ENCODE measurements around the gene CASZ1. TPM values are rescaled to one million over a fixed set of nuclear protein-coding genes. Genes with fewer than 3 reads are reported as not detected.

CASZ1 gene
- polyA plus RNA-seq, 6 donors from 2014 or later = 2.6 to 5.6 (median 3.8) TPM

- no peak overlapping the region for H3K4me3 Mint-ChIP-seq
- ATAC-seq (ENCODE audit: low read depth in 2 of 2) = no peak
- peaks cover 7 to 9% (median 7%) of the 10 kb centered on the region in 3 donors for H3K4me1 Mint-ChIP-seq
- no peak for DNase-seq
- H3K27ac Mint-ChIP-seq = no peak overlapping the region
- peaks cover 6 to 51% (median 40%) of the 10 kb centered on the region in 3 donors for H3K27me3 Mint-ChIP-seq
- H3K9me3 Mint-ChIP-seq = no peaks in the 10 kb centered on the region
- H3K36me3 Mint-ChIP-seq = no peaks in the 10 kb centered on the region
Observed at GRCh38 chr1:10712568-10713362, 83.7 kb downstream of the CASZ1 start.

- Mint-ChIP-seq H3K27me3 (peaks cover 10 to 60% (median 29%) of the 10 kb centered on the region in 3 donors), H3K4me1 (peaks cover 0 to 4% (median 0%) of the 10 kb centered on the region in 3 donors), H3K9me3 (no peaks in the 10 kb centered on the region), H3K36me3 (no peaks in the 10 kb centered on the region), H3K4me3 (no peak overlapping the region), H3K27ac (no peak overlapping the region)
- ATAC-seq (ENCODE audit: low read depth in 2 of 2) (no peak), DNase-seq (no peak)
Observed at GRCh38 chr1:10710489-10710888, 86.0 kb downstream of the CASZ1 start.

GRCh38 chr1:10709646-10710045 lies 86.8 kb downstream of the CASZ1 start:
- Mint-ChIP-seq H3K4me1 (peaks cover 0 to 4% (median 0%) of the 10 kb centered on the region in 3 donors), H3K4me3 (no peak overlapping the region), H3K27me3 (peaks cover 10 to 54% (median 26%) of the 10 kb centered on the region in 3 donors), H3K27ac (peak overlapping the region in 1 of 6 donors; percentile 32), H3K9me3 (no peaks in the 10 kb centered on the region), H3K36me3 (no peaks in the 10 kb centered on the region)
- ATAC-seq (ENCODE audit: low read depth in 2 of 2) (no peak), DNase-seq (no peak)

- Mint-ChIP-seq H3K9me3 (no peaks in the 10 kb centered on the region), H3K4me1 (peaks cover 0 to 5% (median 0%) of the 10 kb centered on the region in 3 donors), H3K36me3 (no peaks in the 10 kb centered on the region), H3K27me3 (peaks cover 10 to 52% (median 24%) of the 10 kb centered on the region in 3 donors), H3K27ac (peak overlapping the region in 1 of 6 donors; percentile 32), H3K4me3 (no peak overlapping the region)
- no peak for DNase-seq
- no peak for ATAC-seq (ENCODE audit: low read depth in 2 of 2)
Observed at GRCh38 chr1:10709165-10709564, 87.3 kb downstream of the CASZ1 start.

GRCh38 chr1:10708757-10709156 lies 87.7 kb downstream of the CASZ1 start:
- Mint-ChIP-seq H3K4me3 (no peak overlapping the region), H3K36me3 (no peaks in the 10 kb centered on the region)
- no peak for DNase-seq

GRCh38 chr1:10707208-10707607 lies 89.2 kb downstream of the CASZ1 start:
- Mint-ChIP-seq H3K36me3 (no peaks in the 10 kb centered on the region), H3K27ac (peak overlapping the region in 1 of 6 donors; percentile 69), H3K9me3 (no peaks in the 10 kb centered on the region), H3K4me1 (peaks cover 0 to 8% (median 0%) of the 10 kb centered on the region in 3 donors), H3K4me3 (no peak overlapping the region), H3K27me3 (peaks cover 10 to 54% (median 27%) of the 10 kb centered on the region in 3 donors)
- DNase-seq (no peak), ATAC-seq (ENCODE audit: low read depth in 2 of 2) (no peak)

More at GRCh38 chr1:10708757-10709156, 87.7 kb downstream of the CASZ1 start:
- ATAC-seq (ENCODE audit: low read depth in 2 of 2) = no peak
- peaks cover 10 to 52% (median 24%) of the 10 kb centered on the region in 3 donors for H3K27me3 Mint-ChIP-seq
- no peaks in the 10 kb centered on the region for H3K9me3 Mint-ChIP-seq
- peaks cover 0 to 8% (median 0%) of the 10 kb centered on the region in 3 donors for H3K4me1 Mint-ChIP-seq
- H3K27ac Mint-ChIP-seq = no peak overlapping the region

- ATAC-seq (ENCODE audit: low read depth in 2 of 2) = no peak
- no peaks in the 10 kb centered on the region for H3K9me3 Mint-ChIP-seq
Observed at GRCh38 chr1:10706376-10706913, 90.0 kb downstream of the CASZ1 start.

GRCh38 chr1:10705953-10706352 lies 90.5 kb downstream of the CASZ1 start:
- ATAC-seq (ENCODE audit: low read depth in 2 of 2) = no peak
- H3K36me3 Mint-ChIP-seq = no peaks in the 10 kb centered on the region

More at GRCh38 chr1:10706376-10706913, 90.0 kb downstream of the CASZ1 start:
- no peak overlapping the region for H3K4me3 Mint-ChIP-seq
- no peak for DNase-seq
- peaks cover 0 to 8% (median 0%) of the 10 kb centered on the region in 3 donors for H3K4me1 Mint-ChIP-seq
- peaks cover 10 to 53% (median 27%) of the 10 kb centered on the region in 3 donors for H3K27me3 Mint-ChIP-seq
- no peak overlapping the region for H3K27ac Mint-ChIP-seq
- no peaks in the 10 kb centered on the region for H3K36me3 Mint-ChIP-seq

GRCh38 chr1:10704368-10704882 lies 92.0 kb downstream of the CASZ1 start:
- Mint-ChIP-seq H3K27me3 (peaks cover 10 to 42% (median 24%) of the 10 kb centered on the region in 3 donors), H3K4me1 (peaks cover 0 to 8% (median 0%) of the 10 kb centered on the region in 3 donors), H3K27ac (no peak overlapping the region), H3K9me3 (no peaks in the 10 kb centered on the region), H3K36me3 (no peaks in the 10 kb centered on the region), H3K4me3 (no peak overlapping the region)
- no peak for ATAC-seq (ENCODE audit: low read depth in 2 of 2)
- no peak for DNase-seq

More at GRCh38 chr1:10705953-10706352, 90.5 kb downstream of the CASZ1 start:
- H3K4me1 Mint-ChIP-seq = peaks cover 0 to 8% (median 0%) of the 10 kb centered on the region in 3 donors
- no peak for DNase-seq
- H3K9me3 Mint-ChIP-seq = no peaks in the 10 kb centered on the region
- no peak overlapping the region for H3K27ac Mint-ChIP-seq
- no peak overlapping the region for H3K4me3 Mint-ChIP-seq
- peaks cover 10 to 52% (median 27%) of the 10 kb centered on the region in 3 donors for H3K27me3 Mint-ChIP-seq

- DNase-seq (no peak), ATAC-seq (ENCODE audit: low read depth in 2 of 2) (no peak)
- Mint-ChIP-seq H3K27ac (no peak overlapping the region), H3K4me1 (peaks cover 0 to 8% (median 0%) of the 10 kb centered on the region in 3 donors), H3K9me3 (no peaks in the 10 kb centered on the region), H3K36me3 (no peaks in the 10 kb centered on the region), H3K27me3 (peaks cover 10 to 37% (median 19%) of the 10 kb centered on the region in 3 donors), H3K4me3 (peak overlapping the region in 1 of 8 donors; percentile 39)
Observed at GRCh38 chr1:10703702-10704101, 92.7 kb downstream of the CASZ1 start.

- no peaks in the 10 kb centered on the region for H3K36me3 Mint-ChIP-seq
- H3K4me3 Mint-ChIP-seq = no peak overlapping the region
- ATAC-seq (ENCODE audit: low read depth in 2 of 2) = no peak
- DNase-seq = no peak
- H3K4me1 Mint-ChIP-seq = peaks cover 0 to 3% (median 2%) of the 10 kb centered on the region in 3 donors
- no peaks in the 10 kb centered on the region for H3K9me3 Mint-ChIP-seq
- H3K27ac Mint-ChIP-seq = no peak overlapping the region
- H3K27me3 Mint-ChIP-seq = peaks cover 0 to 21% (median 10%) of the 10 kb centered on the region in 3 donors
Observed at GRCh38 chr1:10701145-10701544, 95.3 kb downstream of the CASZ1 start.

- Mint-ChIP-seq H3K36me3 (no peaks in the 10 kb centered on the region), H3K27me3 (peaks cover 0 to 21% (median 10%) of the 10 kb centered on the region in 3 donors), H3K4me1 (peaks cover 3 to 13% (median 3%) of the 10 kb centered on the region in 3 donors), H3K9me3 (no peaks in the 10 kb centered on the region), H3K4me3 (peak overlapping the region in 2 of 8 donors; percentile 14 to 51), H3K27ac (no peak overlapping the region)
- no peak for ATAC-seq (ENCODE audit: low read depth in 2 of 2)
- no peak for DNase-seq
Observed at GRCh38 chr1:10699470-10699835, 97.0 kb downstream of the CASZ1 start.

GRCh38 chr1:10698726-10699469 lies 97.5 kb downstream of the CASZ1 start:
- DNase-seq (no peak), ATAC-seq (ENCODE audit: low read depth in 2 of 2) (no peak)
- H3K4me1 Mint-ChIP-seq = peaks cover under 1 to 13% (median 3%) of the 10 kb centered on the region in 3 donors

More at GRCh38 chr1:10698726-10699469, 97.5 kb downstream of the CASZ1 start:
- Mint-ChIP-seq H3K9me3 (no peaks in the 10 kb centered on the region), H3K27me3 (peaks cover 0 to 16% (median 5%) of the 10 kb centered on the region in 3 donors), H3K4me3 (no peak overlapping the region), H3K27ac (no peak overlapping the region), H3K36me3 (no peaks in the 10 kb centered on the region)
